Glutamatergic neuron (in vitro differentiated cells): ENCODE data around the gene TEPSIN. TPM values are rescaled to one million over a fixed set of nuclear protein-coding genes. Genes with fewer than 3 reads are reported as not detected.

ENCODE experiments used
- DNase-seq: peaks from one replicate; pipeline ENCODE4 v3.0.0; 2022
- H3K27ac Mint-ChIP-seq: one replicate; pipeline ENCODE4 v1.8.0; 2020; ENCODE audit warnings: mild to moderate bottlenecking, mixed read lengths, inconsistent platforms; ENCODE audit not compliant: unreplicated experiment
- H3K27me3 Mint-ChIP-seq: one replicate; pipeline ENCODE4 v1.8.0; 2020; ENCODE audit warnings: mild to moderate bottlenecking, moderate library complexity, mixed read lengths, inconsistent platforms; ENCODE audit not compliant: unreplicated experiment
- H3K36me3 Mint-ChIP-seq: one replicate; pipeline ENCODE4 v1.8.0; 2020; ENCODE audit warnings: mild to moderate bottlenecking, mixed read lengths, inconsistent platforms; ENCODE audit not compliant: unreplicated experiment
- H3K4me1 Mint-ChIP-seq: one replicate; pipeline ENCODE4 v1.8.0; 2020; ENCODE audit warnings: mild to moderate bottlenecking, low read depth, mixed read lengths, inconsistent platforms; ENCODE audit not compliant: unreplicated experiment
- H3K4me3 Mint-ChIP-seq: one replicate; pipeline ENCODE4 v1.8.0; 2020; ENCODE audit warnings: mild to moderate bottlenecking, mixed read lengths, inconsistent platforms; ENCODE audit not compliant: unreplicated experiment
- H3K9me3 Mint-ChIP-seq: one replicate; pipeline ENCODE4 v1.8.0; 2020; ENCODE audit warnings: mild to moderate bottlenecking, moderate library complexity, mixed read lengths, inconsistent platforms; ENCODE audit not compliant: unreplicated experiment
- CTCF ChIP-seq: fragments of 200-600 bp; sonication (generic); IDR thresholded peaks from one replicate; pipeline ENCODE4 v1.5.0; 2021; ENCODE audit not compliant: partially characterized antibody, unreplicated experiment
- total RNA-seq: library from RNA; stranded (reverse); fragmentation: NEBNext Ultra II Directional; extraction: Animal tissue kit (Norgen Biotek cat#: 25700); gene quantifications from one replicate; pipeline ENCODE4 v1.2.1, GENCODE V29; 2021; ENCODE audit not compliant: unreplicated experiment

TEPSIN gene
- total RNA-seq, 1 donor from 2014 or later: 85.7 TPM

- Mint-ChIP-seq H3K27ac (no peak overlapping the region), H3K9me3 (no peaks in the 10 kb centered on the region), H3K4me3 (no peak overlapping the region), H3K27me3 (peaks cover 4% of the 10 kb centered on the region), H3K36me3 (no peaks in the 10 kb centered on the region), H3K4me1 (peaks cover 8% of the 10 kb centered on the region)
- no peak for DNase-seq
- no peak for TF ChIP-seq CTCF
Observed at GRCh38 chr17:81183316-81183715, 55.5 kb downstream of the TEPSIN start.

DNA sequence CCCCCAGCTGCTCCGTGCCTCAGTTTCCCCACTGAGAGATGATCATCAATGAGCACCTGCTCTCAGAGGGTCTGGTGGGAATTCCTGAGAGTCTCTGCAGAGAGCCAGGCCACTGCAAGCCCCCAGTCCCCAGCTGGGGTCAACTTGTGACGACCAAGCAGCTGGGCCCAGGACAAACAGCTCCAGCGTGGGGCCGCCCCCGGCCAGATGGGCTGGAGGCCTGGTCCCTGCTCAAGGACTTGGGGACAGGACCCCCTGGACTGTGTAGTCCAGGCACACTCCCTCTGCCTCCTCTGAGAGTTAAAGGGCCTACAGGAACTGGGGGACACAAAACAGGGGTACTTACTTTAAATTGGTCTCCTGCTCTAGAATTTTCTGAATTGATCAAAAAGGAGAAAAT, 56.3 kb downstream of the TEPSIN start:
- Mint-ChIP-seq H3K36me3 (no peaks in the 10 kb centered on the region), H3K27ac (no peak overlapping the region), H3K9me3 (no peaks in the 10 kb centered on the region), H3K4me3 (no peak overlapping the region), H3K4me1 (peaks cover 8% of the 10 kb centered on the region), H3K27me3 (peaks cover 4% of the 10 kb centered on the region)
- no peak for TF ChIP-seq CTCF
- no peak for DNase-seq

DNA sequence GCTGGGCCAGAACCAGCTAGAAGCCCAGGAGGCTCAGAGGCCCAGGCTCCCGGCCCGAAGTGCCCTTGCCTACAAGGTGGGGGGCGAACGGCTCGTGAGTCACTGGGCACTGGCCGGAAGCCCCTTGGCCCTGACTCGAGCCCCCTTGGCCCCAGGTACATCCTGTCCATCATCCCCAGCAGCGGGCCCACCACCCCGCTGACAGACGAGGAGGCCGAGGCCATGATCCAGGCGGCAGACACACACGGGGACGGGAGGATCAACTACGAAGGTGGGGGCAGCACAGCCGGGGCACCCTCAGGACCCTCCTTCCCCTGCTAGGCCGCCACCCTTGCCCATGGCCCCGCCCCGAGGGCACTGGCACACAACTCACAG, 57.1 kb downstream of the TEPSIN start:
- H3K4me3 Mint-ChIP-seq: no peak overlapping the region
- no peaks in the 10 kb centered on the region for H3K36me3 Mint-ChIP-seq
- no peaks in the 10 kb centered on the region for H3K9me3 Mint-ChIP-seq
- peaks cover 4% of the 10 kb centered on the region for H3K27me3 Mint-ChIP-seq
- no peak overlapping the region for H3K27ac Mint-ChIP-seq
- H3K4me1 Mint-ChIP-seq: peaks cover 8% of the 10 kb centered on the region
- DNase-seq: no peak
- no peak for TF ChIP-seq CTCF

DNA sequence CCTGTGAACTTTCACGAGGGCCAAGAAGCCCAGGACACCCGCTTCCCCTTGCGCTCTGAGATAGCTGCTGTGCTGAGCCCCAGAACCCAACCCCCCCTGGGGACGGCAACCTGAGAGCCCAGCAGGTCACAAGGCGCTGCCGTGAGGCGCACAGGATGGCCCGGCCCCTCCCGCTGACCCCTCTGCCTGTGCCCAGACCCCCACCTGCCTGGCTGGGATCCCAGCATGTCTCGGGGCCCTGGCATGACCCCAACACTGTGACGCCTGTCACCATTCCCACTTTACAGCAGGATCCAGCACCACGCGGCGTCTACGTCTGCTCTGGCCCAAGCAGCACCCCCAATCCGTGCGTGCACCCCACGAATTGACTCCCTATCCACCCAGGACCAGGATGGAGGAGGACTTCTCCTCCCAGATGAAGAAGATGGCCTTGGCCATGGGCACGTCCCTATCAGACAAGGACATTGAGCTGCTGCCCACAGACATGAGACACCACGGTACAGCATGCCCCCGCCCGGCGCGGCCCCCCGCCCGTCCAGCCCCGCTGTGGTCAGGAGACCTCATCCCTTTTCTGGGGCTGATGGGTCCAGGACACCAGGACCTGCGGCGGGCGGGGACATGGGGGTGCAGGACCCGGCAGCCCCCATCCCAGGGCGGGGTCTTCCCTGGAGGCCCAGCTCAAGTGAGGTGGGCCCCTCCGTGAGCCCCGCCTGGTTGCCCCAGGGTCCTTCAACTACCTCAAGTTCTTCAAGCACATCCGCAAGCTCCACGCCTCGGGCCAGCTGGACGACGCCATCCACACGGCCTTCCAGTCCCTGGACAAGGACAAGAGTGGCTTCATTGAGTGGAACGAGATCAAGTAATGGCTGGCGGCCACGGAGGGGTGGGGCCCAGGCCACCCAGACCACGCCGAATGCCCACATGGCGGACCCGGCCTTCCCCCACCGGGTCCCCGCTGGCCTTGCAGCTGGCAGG, 57.7 kb downstream of the TEPSIN start:
- Mint-ChIP-seq H3K27me3 (peaks cover 4% of the 10 kb centered on the region), H3K27ac (no peak overlapping the region), H3K9me3 (peaks cover 2% of the 10 kb centered on the region), H3K4me1 (peaks cover 8% of the 10 kb centered on the region), H3K4me3 (no peak overlapping the region), H3K36me3 (no peaks in the 10 kb centered on the region)
- TF ChIP-seq CTCF: no peak
- no peak for DNase-seq

DNA sequence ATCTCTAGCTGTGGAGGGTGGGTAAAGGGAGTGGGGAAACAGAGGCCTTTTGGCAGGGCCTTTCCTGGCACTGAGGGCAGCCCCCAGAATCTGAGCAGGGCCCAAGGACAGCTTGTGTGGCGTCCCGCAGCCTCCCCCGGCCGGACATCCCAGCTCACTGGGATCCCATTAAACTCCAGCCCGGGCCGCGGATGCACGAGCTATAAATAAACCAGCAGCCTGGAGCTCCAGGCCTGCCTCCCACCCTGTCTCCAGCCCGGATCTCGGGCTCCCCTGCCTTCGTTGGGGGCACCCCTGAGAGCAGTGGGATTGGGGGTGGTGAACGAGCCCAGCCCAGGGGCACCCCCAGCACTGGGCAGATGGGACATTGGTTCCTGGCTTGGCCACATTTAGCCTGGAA, 59.0 kb downstream of the TEPSIN start:
- TF ChIP-seq CTCF: no peak
- H3K36me3 Mint-ChIP-seq: peaks cover 11% of the 10 kb centered on the region
- peaks cover 8% of the 10 kb centered on the region for H3K9me3 Mint-ChIP-seq
- no peaks in the 10 kb centered on the region for H3K27me3 Mint-ChIP-seq
- H3K4me3 Mint-ChIP-seq: no peak overlapping the region
- peaks cover 4% of the 10 kb centered on the region for H3K4me1 Mint-ChIP-seq
- no peak for DNase-seq
- no peak overlapping the region for H3K27ac Mint-ChIP-seq
